ENCODE results near the gene SERPINA6. TPM values are rescaled to one million over a fixed set of nuclear protein-coding genes. Genes with fewer than 3 reads are reported as not detected.
"Not testable (repeated sequence)": the region's sequence is repeated elsewhere in the genome, so short reads cannot be mapped to it uniquely, and the experiment has no call there.

Gene SERPINA6
- total RNA-seq, 1 donor from 2014 or later = 0.65 TPM

GRCh38 chr14:94354638-94355185, 31.6 kb upstream of the SERPINA6 start:
- DNase-seq (ENCODE audit: low read depth) = no peak

GRCh38 chr14:94354190-94354589, 31.1 kb upstream of the SERPINA6 start:
- not testable (repeated sequence) for DNase-seq (ENCODE audit: low read depth)

- DNase-seq (ENCODE audit: low read depth) = no peak
These were observed 26.1 kb upstream of the SERPINA6 start for GRCh38 chr14:94349276-94349675.

- no peak for DNase-seq (ENCODE audit: low read depth)
These were observed 25.7 kb upstream of the SERPINA6 start for GRCh38 chr14:94348836-94349235.

- no peak for DNase-seq (ENCODE audit: low read depth)
These were observed 23.7 kb upstream of the SERPINA6 start for GRCh38 chr14:94346841-94347240.

- peak; percentile 72 for DNase-seq (ENCODE audit: low read depth)
These were observed 23.1 kb upstream of the SERPINA6 start for GRCh38 chr14:94346065-94346786.

GRCh38 chr14:94345344-94346064, 22.4 kb upstream of the SERPINA6 start:
- peak; percentile 97 for DNase-seq (ENCODE audit: low read depth)

GRCh38 chr14:94344389-94344788, 21.3 kb upstream of the SERPINA6 start:
- no peak for DNase-seq (ENCODE audit: low read depth)

GRCh38 chr14:94343238-94344005, 20.3 kb upstream of the SERPINA6 start:
- DNase-seq (ENCODE audit: low read depth) = no peak

GRCh38 chr14:94342334-94342934, 19.3 kb upstream of the SERPINA6 start:
- peak; percentile 99 for DNase-seq (ENCODE audit: low read depth)

- DNase-seq (ENCODE audit: low read depth) = no peak
These were observed 18.7 kb upstream of the SERPINA6 start for GRCh38 chr14:94341656-94342333.

GRCh38 chr14:94340533-94340932, 17.4 kb upstream of the SERPINA6 start:
- DNase-seq (ENCODE audit: low read depth) = peak; percentile 24

- no peak for DNase-seq (ENCODE audit: low read depth)
These were observed 14.9 kb upstream of the SERPINA6 start for GRCh38 chr14:94338023-94338422.

GRCh38 chr14:94337274-94337673, 14.1 kb upstream of the SERPINA6 start:
- peak; percentile 16 for DNase-seq (ENCODE audit: low read depth)

- peak; percentile 18 for DNase-seq (ENCODE audit: low read depth)
These were observed 11.7 kb upstream of the SERPINA6 start for GRCh38 chr14:94334872-94335271.

- no peak for DNase-seq (ENCODE audit: low read depth)
These were observed 9.5 kb upstream of the SERPINA6 start for GRCh38 chr14:94332587-94332986.

GRCh38 chr14:94332063-94332583, 9.0 kb upstream of the SERPINA6 start:
- no peak for DNase-seq (ENCODE audit: low read depth)

GRCh38 chr14:94331462-94331861, 8.3 kb upstream of the SERPINA6 start:
- DNase-seq (ENCODE audit: low read depth) = no peak

- no peak for DNase-seq (ENCODE audit: low read depth)
These were observed 7.7 kb upstream of the SERPINA6 start for GRCh38 chr14:94330857-94331256.

GRCh38 chr14:94330432-94330831, 7.3 kb upstream of the SERPINA6 start:
- no peak for DNase-seq (ENCODE audit: low read depth)

- no peak for DNase-seq (ENCODE audit: low read depth)
These were observed 6.7 kb upstream of the SERPINA6 start for GRCh38 chr14:94329857-94330256.
